Bronchial epithelial cell (primary cell): ENCODE measurements around the gene KCNT2. TPM values are rescaled to one million over a fixed set of nuclear protein-coding genes. Genes with fewer than 3 reads are reported as not detected.

Experiments
- DNase-seq: peaks from one replicate; pipeline ENCODE4 v3.0.0-alpha.2; 2010; ENCODE audit warnings: low read depth
- FAIRE-seq: peaks from 2 replicates; lab custom pipeline; 2011; peaks lifted over from hg19 to GRCh38; lab: Jason Lieb, UNC
- H3K27me3 ChIP-seq: 2 replicates; pipeline ENCODE4 v1.5.1; 2011; ENCODE audit warnings: low read length; ENCODE audit not compliant: control insufficient read depth, insufficient read depth
- H3K36me3 ChIP-seq: 2 replicates; pipeline ENCODE4 v1.5.1; 2011; ENCODE audit warnings: low read length; ENCODE audit not compliant: control insufficient read depth, insufficient read depth
- H3K4me3 ChIP-seq: 2 replicates; pipeline ENCODE4 v1.5.1; 2011; ENCODE audit warnings: mild to moderate bottlenecking, low read depth, low read length, control low read depth
- CTCF ChIP-seq: IDR thresholded peaks from 2 replicates; pipeline ENCODE4 v1.5.1; 2011; ENCODE audit warnings: mild to moderate bottlenecking, moderate library complexity, low read length, control low read depth, inconsistent platforms; ENCODE audit not compliant: insufficient read depth, severe bottlenecking
- total RNA-seq: library from RNA; depleted of rRNA; stranded (reverse); fragments of >200 nt; gene quantifications from 2 replicates; pipeline ENCODE4 v1.2.1, GENCODE V29; 2014

Gene KCNT2
- total RNA-seq, 1 donor from 2014 or later = under 0.01 TPM

DNA sequence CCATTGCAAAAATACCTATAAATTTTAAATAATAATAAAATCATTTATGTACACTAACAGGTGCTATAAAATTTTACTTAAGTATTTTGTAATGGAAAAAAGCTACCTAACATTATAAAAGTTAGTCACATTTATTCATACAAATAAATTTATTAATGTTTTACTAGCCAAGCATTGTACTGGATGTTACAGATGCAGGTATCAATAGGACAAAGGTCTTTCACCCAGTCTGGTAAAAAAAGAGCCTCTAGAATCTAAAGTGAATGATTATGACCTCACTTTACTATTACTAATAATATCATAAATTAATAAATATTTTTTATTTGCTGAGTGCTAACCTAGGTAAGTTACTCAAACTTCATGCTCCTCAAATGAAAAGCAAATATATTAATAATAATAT, 170.6 kb downstream of the KCNT2 start:
- Histone ChIP-seq H3K4me3 (no peak overlapping the region), H3K27me3 (no peaks in the 10 kb centered on the region), H3K36me3 (no peaks in the 10 kb centered on the region)
- TF ChIP-seq CTCF = no peak
- DNase-seq (no peak), FAIRE-seq (no peak)

GRCh38 chr1:196433000-196433399, 175.2 kb downstream of the KCNT2 start:
- FAIRE-seq (no peak), DNase-seq (no peak)
- Histone ChIP-seq H3K27me3 (no peaks in the 10 kb centered on the region), H3K4me3 (no peak overlapping the region), H3K36me3 (no peaks in the 10 kb centered on the region)
- no peak for TF ChIP-seq CTCF

GRCh38 chr1:196427976-196428734, 180.1 kb downstream of the KCNT2 start:
- FAIRE-seq = no peak

GRCh38 chr1:196425513-196425912, 182.7 kb downstream of the KCNT2 start:
- Histone ChIP-seq H3K4me3 (no peak overlapping the region), H3K36me3 (no peaks in the 10 kb centered on the region), H3K27me3 (no peaks in the 10 kb centered on the region)
- no peak for TF ChIP-seq CTCF
- DNase-seq = no peak
- no peak for FAIRE-seq

More at GRCh38 chr1:196427976-196428734, 180.1 kb downstream of the KCNT2 start:
- H3K36me3 ChIP-seq = no peaks in the 10 kb centered on the region
- no peaks in the 10 kb centered on the region for H3K27me3 ChIP-seq
- TF ChIP-seq CTCF = no peak
- no peak overlapping the region for H3K4me3 ChIP-seq
- no peak for DNase-seq

DNA sequence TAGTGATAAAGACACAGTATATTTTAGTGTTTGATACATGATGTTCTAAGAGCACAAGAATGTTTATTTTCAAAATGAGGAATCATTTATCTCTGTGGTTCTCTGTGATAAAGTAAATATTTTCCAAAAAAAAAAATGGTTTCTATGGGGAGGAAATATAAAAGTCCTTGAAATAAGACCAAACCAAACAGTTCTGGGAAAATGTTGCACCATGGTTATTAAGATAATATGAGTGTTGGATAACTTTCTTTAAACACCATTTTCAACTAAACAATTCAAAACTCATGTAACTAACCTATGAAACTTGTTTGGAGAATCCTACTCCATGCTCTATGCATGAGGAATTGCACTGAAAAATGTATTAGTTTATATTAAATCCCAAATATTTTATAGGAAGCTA, 184.6 kb downstream of the KCNT2 start:
- Histone ChIP-seq H3K27me3 (no peaks in the 10 kb centered on the region), H3K36me3 (no peaks in the 10 kb centered on the region), H3K4me3 (no peak overlapping the region)
- no peak for TF ChIP-seq CTCF
- FAIRE-seq (no peak), DNase-seq (no peak)

DNA sequence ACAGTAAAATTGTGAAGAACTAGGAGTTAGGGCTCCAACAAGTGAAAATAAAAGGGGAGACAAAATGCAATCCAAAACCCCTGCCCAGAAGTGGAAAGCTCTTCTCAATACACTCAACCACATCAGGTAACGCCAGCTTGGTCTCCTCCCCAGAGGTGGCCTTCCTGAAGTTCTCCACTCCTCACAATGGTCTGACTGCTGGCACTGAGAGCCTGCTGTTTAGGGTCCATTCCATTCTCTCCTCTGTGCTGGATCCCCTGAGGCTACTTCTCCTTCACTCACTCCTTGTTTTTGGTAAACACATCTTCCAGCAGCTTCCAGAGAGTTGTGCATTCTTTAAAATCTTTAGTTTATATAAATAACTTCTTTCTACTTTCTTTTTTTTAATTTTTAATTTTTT, 189.5 kb downstream of the KCNT2 start:
- no peak for DNase-seq
- no peak for FAIRE-seq
- H3K27me3 ChIP-seq = no peaks in the 10 kb centered on the region
- H3K36me3 ChIP-seq = no peaks in the 10 kb centered on the region
- H3K4me3 ChIP-seq = no peak overlapping the region
- no peak for TF ChIP-seq CTCF
